SU-DHL-6 (cell line): ENCODE results near the gene DERL3.

ENCODE experiments used
- EZH2phosphoT487 ChIP-seq: fragments of 200-600 bp; sonication (generic), shearing (Covaris generic); conservative IDR thresholded peaks from 2 replicates; pipeline ENCODE4 v1.6.1; 2018; ENCODE audit warnings: mild to moderate bottlenecking, antibody characterized with exemption, low read length, moderate library complexity, mixed read lengths
- TF ChIP-seq, protein P1 (sequence below): fragments of 200-600 bp; sonication (generic); IDR thresholded peaks from one replicate; pipeline ENCODE4 v1.5.1; 2017; ENCODE audit warnings: antibody characterized with exemption, mild to moderate bottlenecking, low read length, moderate library complexity; ENCODE audit not compliant: insufficient read depth, poor library complexity, severe bottlenecking

GRCh38 chr22:23815541-23816155, 23.2 kb downstream of the DERL3 start:
- TF ChIP-seq, protein P1, sequence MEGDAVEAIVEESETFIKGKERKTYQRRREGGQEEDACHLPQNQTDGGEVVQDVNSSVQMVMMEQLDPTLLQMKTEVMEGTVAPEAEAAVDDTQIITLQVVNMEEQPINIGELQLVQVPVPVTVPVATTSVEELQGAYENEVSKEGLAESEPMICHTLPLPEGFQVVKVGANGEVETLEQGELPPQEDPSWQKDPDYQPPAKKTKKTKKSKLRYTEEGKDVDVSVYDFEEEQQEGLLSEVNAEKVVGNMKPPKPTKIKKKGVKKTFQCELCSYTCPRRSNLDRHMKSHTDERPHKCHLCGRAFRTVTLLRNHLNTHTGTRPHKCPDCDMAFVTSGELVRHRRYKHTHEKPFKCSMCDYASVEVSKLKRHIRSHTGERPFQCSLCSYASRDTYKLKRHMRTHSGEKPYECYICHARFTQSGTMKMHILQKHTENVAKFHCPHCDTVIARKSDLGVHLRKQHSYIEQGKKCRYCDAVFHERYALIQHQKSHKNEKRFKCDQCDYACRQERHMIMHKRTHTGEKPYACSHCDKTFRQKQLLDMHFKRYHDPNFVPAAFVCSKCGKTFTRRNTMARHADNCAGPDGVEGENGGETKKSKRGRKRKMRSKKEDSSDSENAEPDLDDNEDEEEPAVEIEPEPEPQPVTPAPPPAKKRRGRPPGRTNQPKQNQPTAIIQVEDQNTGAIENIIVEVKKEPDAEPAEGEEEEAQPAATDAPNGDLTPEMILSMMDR: no peak
- TF ChIP-seq EZH2phosphoT487: no peak
